GM23338 (cell line): ENCODE measurements around the gene MEGF8. TPM values are rescaled to one million over a fixed set of nuclear protein-coding genes. Genes with fewer than 3 reads are reported as not detected.

Source experiments
- ATAC-seq: fragments of 200-7000 bp; cut with Tn5 transposase; 3 replicates; pipeline ENCODE4 v1.9.1; 2020
- DNase-seq: peaks from one replicate; pipeline ENCODE4 v3.0.0-alpha.2; 2015; ENCODE audit warnings: low spot score
- H2AFZ ChIP-seq: fragments of 200-600 bp; sonication (generic); 2 replicates; pipeline ENCODE4 v1.8.0; 2016; ENCODE audit warnings: antibody characterized with exemption, mild to moderate bottlenecking, moderate library complexity
- H3F3A ChIP-seq: fragments of 200-600 bp; sonication (generic); replicated peaks from 2 replicates; pipeline ENCODE4 v1.8.0; 2017; ENCODE audit warnings: antibody characterized with exemption, mixed run types, low read depth
- H3K27ac ChIP-seq: fragments of 200-600 bp; sonication (generic); 2 replicates; pipeline ENCODE4 v1.6.1; 2016; ENCODE audit warnings: low read depth
- H3K27me3 ChIP-seq: fragments of 200-600 bp; sonication (generic); 2 replicates; pipeline ENCODE4 v1.8.0; 2016; ENCODE audit warnings: mild to moderate bottlenecking, mixed run types, moderate library complexity; ENCODE audit not compliant: insufficient read depth
- H3K36me3 ChIP-seq: fragments of 200-600 bp; sonication (generic); 2 replicates; pipeline ENCODE4 v1.8.0; 2016; ENCODE audit warnings: mild to moderate bottlenecking; ENCODE audit not compliant: insufficient read depth
- H3K4me1 ChIP-seq: fragments of 200-600 bp; sonication (generic); 2 replicates; pipeline ENCODE4 v1.8.0; 2016; ENCODE audit warnings: mild to moderate bottlenecking, moderate library complexity; ENCODE audit not compliant: insufficient read depth
- H3K4me2 ChIP-seq: fragments of 200-600 bp; sonication (generic); 2 replicates; pipeline ENCODE4 v1.7.1; 2017; ENCODE audit warnings: mixed run types
- H3K4me3 ChIP-seq: fragments of 200-600 bp; sonication (generic); 2 replicates; pipeline ENCODE4 v1.6.1; 2016; ENCODE audit warnings: mixed run types
- H3K79me2 ChIP-seq: fragments of 200-600 bp; sonication (generic); replicated peaks from 2 replicates; pipeline ENCODE4 v1.8.0; 2017; ENCODE audit warnings: mild to moderate bottlenecking; ENCODE audit not compliant: insufficient read depth
- H3K9me2 ChIP-seq: fragments of 200-600 bp; sonication (generic); 2 replicates; pipeline ENCODE4 v1.8.0; 2017; ENCODE audit not compliant: insufficient read depth
- H4K20me1 ChIP-seq: fragments of 200-600 bp; sonication (generic); replicated peaks from 2 replicates; pipeline ENCODE4 v1.8.0; 2017; ENCODE audit warnings: mild to moderate bottlenecking; ENCODE audit not compliant: insufficient read depth
- H3K27ac Mint-ChIP-seq: 2 replicates; pipeline ENCODE4 v1.8.0; 2020; ENCODE audit warnings: inconsistent platforms, mild to moderate bottlenecking, moderate library complexity, mixed read lengths
- H3K27me3 Mint-ChIP-seq: 3 replicates; pipeline ENCODE4 v1.8.0; 2022; ENCODE audit warnings: low read depth, mild to moderate bottlenecking, moderate library complexity, mixed read lengths, inconsistent platforms; ENCODE audit not compliant: insufficient read depth, poor library complexity
- H3K36me3 Mint-ChIP-seq: 3 replicates; pipeline ENCODE4 v1.8.0; 2021; ENCODE audit warnings: low read depth, mild to moderate bottlenecking, inconsistent platforms, moderate library complexity, mixed read lengths
- H3K4me1 Mint-ChIP-seq: 3 replicates; pipeline ENCODE4 v1.8.0; 2020; ENCODE audit warnings: mild to moderate bottlenecking, inconsistent platforms, mixed read lengths
- H3K4me3 Mint-ChIP-seq: 3 replicates; pipeline ENCODE4 v1.8.0; 2021; ENCODE audit warnings: moderate library complexity, mild to moderate bottlenecking, inconsistent platforms, mixed read lengths
- H3K9me3 Mint-ChIP-seq: 3 replicates; pipeline ENCODE4 v1.8.0; 2020; ENCODE audit warnings: moderate library complexity, mild to moderate bottlenecking, inconsistent platforms, mixed read lengths
- CREB1 ChIP-seq: fragments of 250-450 bp; sonication (Bioruptor Pico); IDR thresholded peaks from 2 replicates; pipeline ENCODE4 v1.5.0; 2020; ENCODE audit warnings: low read depth, mild to moderate bottlenecking, moderate library complexity
- CTCF ChIP-seq, 2 experiments: fragments of 200-600 bp in 1 of 2; sonication (generic) in 1 of 2; conservative IDR thresholded peaks; 2 replicates each; pipeline versions ENCODE4 v1.5.1 to v1.6.1; 2016 to 2017; ENCODE audit warnings: antibody characterized with exemption in 2 of 2, low read depth in 2 of 2, mild to moderate bottlenecking in 2 of 2, moderate library complexity in 1 of 2
- ETS1 ChIP-seq: IDR thresholded peaks from 2 replicates; pipeline ENCODE4 v1.6.1; 2016; ENCODE audit warnings: antibody characterized with exemption
- EZH2 ChIP-seq: fragments of 200-600 bp; sonication (generic); IDR thresholded peaks from one replicate; pipeline ENCODE4 v1.8.0; 2017; ENCODE audit warnings: antibody characterized with exemption, mild to moderate bottlenecking, low read depth; ENCODE audit not compliant: unreplicated experiment
- EZH2phosphoT487 ChIP-seq: fragments of 200-600 bp; sonication (generic); IDR thresholded peaks from one replicate; pipeline ENCODE4 v1.8.1; 2018; ENCODE audit warnings: antibody characterized with exemption; ENCODE audit not compliant: unreplicated experiment
- JUNB ChIP-seq: IDR thresholded peaks from one replicate; pipeline ENCODE4 v1.6.1; 2016; ENCODE audit warnings: antibody characterized with exemption; ENCODE audit not compliant: unreplicated experiment
- NANOG ChIP-seq: IDR thresholded peaks from 2 replicates; pipeline ENCODE4 v1.6.1; 2016; ENCODE audit warnings: antibody characterized with exemption, borderline replicate concordance
- POLR2AphosphoS5 ChIP-seq: IDR thresholded peaks from 2 replicates; pipeline ENCODE4 v1.6.1; 2016; ENCODE audit warnings: antibody characterized with exemption, low read depth
- STAT1 ChIP-seq: IDR thresholded peaks from one replicate; pipeline ENCODE4 v1.6.1; 2016; ENCODE audit warnings: antibody characterized with exemption; ENCODE audit not compliant: unreplicated experiment
- ZNF114 ChIP-seq: fragments of 250-450 bp; sonication (Bioruptor Pico); IDR thresholded peaks from 2 replicates; pipeline ENCODE4 v1.5.0; 2020; ENCODE audit warnings: mild to moderate bottlenecking, moderate library complexity
- ZNF331 ChIP-seq: fragments of 250-450 bp; sonication (Bioruptor Pico); IDR thresholded peaks from 2 replicates; pipeline ENCODE4 v1.5.0; 2020; ENCODE audit warnings: low read depth, mild to moderate bottlenecking, moderate library complexity
- ZNF462 ChIP-seq: fragments of 250-450 bp; sonication (Bioruptor Pico); IDR thresholded peaks from 2 replicates; pipeline ENCODE4 v1.5.0; 2020; ENCODE audit warnings: mild to moderate bottlenecking, moderate library complexity
- polyA plus RNA-seq: library from polyadenylated mRNA; unstranded; fragments of >200 nt; fragmentation: Nextera tagmentation; extraction: Ambion mirVana; gene quantifications from 2 replicates; pipeline ENCODE4 v1.2.1, GENCODE V29; 2016
- total RNA-seq: library from RNA; depleted of rRNA; stranded (reverse); fragments of >200 nt; shearing (Covaris generic); gene quantifications from 2 replicates; pipeline ENCODE4 v1.2.3, GENCODE V29; 2014
- TF ChIP-seq, protein P1 (sequence below): IDR thresholded peaks from one replicate; pipeline ENCODE4 v1.6.1; 2018; ENCODE audit warnings: antibody characterized with exemption; ENCODE audit not compliant: unreplicated experiment

MEGF8 gene
- total and polyA plus RNA-seq, 2 experiments from 2014 or later: 6.2 to 40.5 TPM

DNA sequence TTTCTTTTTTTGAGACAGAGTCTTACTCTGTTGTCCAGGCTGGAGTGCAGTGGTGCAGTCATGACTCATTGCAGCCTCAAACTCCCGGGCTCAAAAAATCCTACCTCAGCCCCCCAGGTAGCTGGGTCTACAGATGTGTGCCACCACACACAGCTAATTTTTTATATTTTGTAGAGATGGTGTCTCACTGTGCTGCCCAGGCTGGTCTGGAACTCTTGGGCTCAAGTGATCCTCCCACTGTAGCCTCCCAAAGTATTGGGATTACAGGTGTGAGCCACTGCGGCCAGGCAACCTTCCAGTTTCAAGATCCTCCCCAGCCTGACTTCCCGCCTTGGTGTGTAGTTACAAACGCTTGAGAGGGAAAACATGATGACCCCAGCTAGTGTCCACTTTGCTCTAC, 42.5 kb downstream of the MEGF8 start:
- no peaks in the 10 kb centered on the region for H4K20me1 ChIP-seq
- H2AFZ ChIP-seq: no peak overlapping the region
- DNase-seq (no peak), ATAC-seq (no peak)
- H3K27ac ChIP-seq: no peak overlapping the region
- H3K79me2 ChIP-seq: no peaks in the 10 kb centered on the region
- peaks cover 20% of the 10 kb centered on the region for H3K9me3 Mint-ChIP-seq
- H3K9me2 ChIP-seq: no peaks in the 10 kb centered on the region
- H3K4me3 Mint-ChIP-seq: no peak overlapping the region; the same call in 2 of the 3 replicates
- H3K27ac Mint-ChIP-seq: no peak overlapping the region
- peaks cover 55% of the 10 kb centered on the region for H3K36me3 Mint-ChIP-seq
- no peaks in the 10 kb centered on the region for H3K27me3 ChIP-seq
- peaks cover 55% of the 10 kb centered on the region for H3K4me1 Mint-ChIP-seq
- peaks cover 17% of the 10 kb centered on the region for H3K27me3 Mint-ChIP-seq
- 0 out of 2 replicates have a peak, but pooled peaks cover 12% of the 10 kb centered on the region for H3F3A ChIP-seq
- H3K4me2 ChIP-seq: no peak overlapping the region
- no peak overlapping the region for H3K4me3 ChIP-seq
- no peaks in the 10 kb centered on the region; the same call in 1 of the 2 replicates for H3K36me3 ChIP-seq
- TF ChIP-seq, protein P1, sequence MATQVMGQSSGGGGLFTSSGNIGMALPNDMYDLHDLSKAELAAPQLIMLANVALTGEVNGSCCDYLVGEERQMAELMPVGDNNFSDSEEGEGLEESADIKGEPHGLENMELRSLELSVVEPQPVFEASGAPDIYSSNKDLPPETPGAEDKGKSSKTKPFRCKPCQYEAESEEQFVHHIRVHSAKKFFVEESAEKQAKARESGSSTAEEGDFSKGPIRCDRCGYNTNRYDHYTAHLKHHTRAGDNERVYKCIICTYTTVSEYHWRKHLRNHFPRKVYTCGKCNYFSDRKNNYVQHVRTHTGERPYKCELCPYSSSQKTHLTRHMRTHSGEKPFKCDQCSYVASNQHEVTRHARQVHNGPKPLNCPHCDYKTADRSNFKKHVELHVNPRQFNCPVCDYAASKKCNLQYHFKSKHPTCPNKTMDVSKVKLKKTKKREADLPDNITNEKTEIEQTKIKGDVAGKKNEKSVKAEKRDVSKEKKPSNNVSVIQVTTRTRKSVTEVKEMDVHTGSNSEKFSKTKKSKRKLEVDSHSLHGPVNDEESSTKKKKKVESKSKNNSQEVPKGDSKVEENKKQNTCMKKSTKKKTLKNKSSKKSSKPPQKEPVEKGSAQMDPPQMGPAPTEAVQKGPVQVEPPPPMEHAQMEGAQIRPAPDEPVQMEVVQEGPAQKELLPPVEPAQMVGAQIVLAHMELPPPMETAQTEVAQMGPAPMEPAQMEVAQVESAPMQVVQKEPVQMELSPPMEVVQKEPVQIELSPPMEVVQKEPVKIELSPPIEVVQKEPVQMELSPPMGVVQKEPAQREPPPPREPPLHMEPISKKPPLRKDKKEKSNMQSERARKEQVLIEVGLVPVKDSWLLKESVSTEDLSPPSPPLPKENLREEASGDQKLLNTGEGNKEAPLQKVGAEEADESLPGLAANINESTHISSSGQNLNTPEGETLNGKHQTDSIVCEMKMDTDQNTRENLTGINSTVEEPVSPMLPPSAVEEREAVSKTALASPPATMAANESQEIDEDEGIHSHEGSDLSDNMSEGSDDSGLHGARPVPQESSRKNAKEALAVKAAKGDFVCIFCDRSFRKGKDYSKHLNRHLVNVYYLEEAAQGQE: no peak
- no peak for TF ChIP-seq ZNF331 (CRISPR knock-in tag)
- TF ChIP-seq CREB1 (CRISPR knock-in tag): no peak
- no peak for TF ChIP-seq JUNB
- TF ChIP-seq STAT1: no peak
- no peak for TF ChIP-seq CTCF (conservative IDR thresholded peaks at IDR 0.05; ENCODE audit: low read depth in 2 of 2)
- no peak for TF ChIP-seq POLR2AphosphoS5
- TF ChIP-seq EZH2phosphoT487: no peak
- TF ChIP-seq EZH2: no peak
- no peak for TF ChIP-seq ETS1
- TF ChIP-seq NANOG: no peak
- TF ChIP-seq ZNF462 (CRISPR knock-in tag): no peak
- TF ChIP-seq ZNF114 (CRISPR knock-in tag): no peak
- peaks cover 32% of the 10 kb centered on the region for H3K4me1 ChIP-seq
